ENCODE measurements around the gene SERPINA10. TPM values are rescaled to one million over a fixed set of nuclear protein-coding genes. Genes with fewer than 3 reads are reported as not detected.

Gene SERPINA10
- total and polyA plus RNA-seq, 2 donors (not counting 3 experiments of a cell fraction or from before 2014, with no cell fraction given), result not detected

DNA sequence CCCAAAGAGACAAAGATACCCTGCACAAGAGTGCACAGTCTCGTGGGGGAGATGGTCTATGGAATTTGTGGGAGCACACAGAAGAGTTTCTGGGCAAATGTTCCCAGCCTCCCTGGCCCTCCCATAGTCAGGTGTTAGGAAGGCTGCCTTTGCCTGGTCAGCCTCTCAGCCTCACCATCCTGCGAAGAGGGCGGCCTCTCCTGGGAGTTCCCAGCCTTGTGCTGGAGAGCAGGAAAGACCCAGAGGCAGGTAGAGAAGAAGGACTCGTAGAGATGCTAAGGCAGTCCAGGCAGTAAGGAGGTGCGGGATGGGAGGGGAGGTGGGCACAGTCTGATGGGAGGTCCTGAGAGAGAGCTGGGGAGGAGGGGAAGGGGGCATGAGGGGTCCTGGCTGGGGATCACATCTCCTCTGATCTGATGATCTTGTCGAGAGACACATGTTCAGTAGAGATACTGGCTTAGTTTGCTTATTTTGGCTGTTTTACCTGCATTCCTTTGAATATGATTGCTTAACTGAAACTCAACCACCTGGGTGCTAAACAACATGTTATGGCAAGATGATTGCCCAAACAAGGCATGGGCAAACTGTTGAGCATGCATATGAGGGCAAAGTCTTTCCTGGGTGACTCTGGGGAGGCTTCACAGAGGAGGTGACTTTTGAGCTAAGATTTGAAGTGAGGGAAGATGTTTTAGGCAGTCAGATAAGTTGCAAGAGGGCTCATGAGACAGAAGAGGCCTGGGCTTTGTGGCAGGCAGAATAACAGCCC is 19.6 kb upstream of the SERPINA10 start:
- dilution Hi-C loops (cut with MboI; ENCODE audit: extremely low pct_ligation_motif_present, low sequenced_read_pairs), result no loop called here
- BruUV-seq (replicated peaks), result no TSS peak
- CTCF ChIA-PET, result no interaction called here
- FAIRE-seq (no peak), DNase-seq (ENCODE audit: low read depth, low spot score) (no peak)
- intact Hi-C loops (cut with micrococcal nuclease), result no loop called here
- Histone ChIP-seq H4K20me1 (replicated peaks; ENCODE audit: control insufficient read depth, extremely low read depth, insufficient read depth, low read length) (no peaks in the 10 kb centered on the region), H3K36me3 (ENCODE audit: control insufficient read depth in 2 of 2, extremely low read depth in 1 of 2, insufficient read depth in 2 of 2, low read length in 2 of 2) (no peaks in the 10 kb centered on the region), H3K4me3 (replicated peaks in 1 of 3; ENCODE audit: insufficient read depth in 1 of 3, low read depth in 1 of 3, low read length in 3 of 3) (no peak overlapping the region), H3K4me1 (ENCODE audit: control insufficient read depth, extremely low read depth, insufficient read depth, low read length) (no peaks in the 10 kb centered on the region), H3K9ac (replicated peaks; ENCODE audit: extremely low read depth, insufficient read depth, low read length) (no peak overlapping the region), H3K27me3 (ENCODE audit: control insufficient read depth in 2 of 2, insufficient read depth in 2 of 2, low read length in 2 of 2) (no peaks in the 10 kb centered on the region), H3K9me3 (replicated peaks; ENCODE audit: control insufficient read depth, insufficient read depth, low read length) (no peaks in the 10 kb centered on the region), H3K4me2 (ENCODE audit: insufficient read depth, low read length) (no peak overlapping the region), H3K27ac (ENCODE audit: insufficient read depth, low read depth, low read length) (no peak overlapping the region), H2AFZ (ENCODE audit: low read depth, low read length) (no peak overlapping the region), H3K9me1 (replicated peaks; ENCODE audit: control insufficient read depth, extremely low read depth, insufficient read depth, low read length) (no peaks in the 10 kb centered on the region), H3K79me2 (ENCODE audit: control insufficient read depth, insufficient read depth, low read length) (no peaks in the 10 kb centered on the region)
- TF ChIP-seq, protein P1, sequence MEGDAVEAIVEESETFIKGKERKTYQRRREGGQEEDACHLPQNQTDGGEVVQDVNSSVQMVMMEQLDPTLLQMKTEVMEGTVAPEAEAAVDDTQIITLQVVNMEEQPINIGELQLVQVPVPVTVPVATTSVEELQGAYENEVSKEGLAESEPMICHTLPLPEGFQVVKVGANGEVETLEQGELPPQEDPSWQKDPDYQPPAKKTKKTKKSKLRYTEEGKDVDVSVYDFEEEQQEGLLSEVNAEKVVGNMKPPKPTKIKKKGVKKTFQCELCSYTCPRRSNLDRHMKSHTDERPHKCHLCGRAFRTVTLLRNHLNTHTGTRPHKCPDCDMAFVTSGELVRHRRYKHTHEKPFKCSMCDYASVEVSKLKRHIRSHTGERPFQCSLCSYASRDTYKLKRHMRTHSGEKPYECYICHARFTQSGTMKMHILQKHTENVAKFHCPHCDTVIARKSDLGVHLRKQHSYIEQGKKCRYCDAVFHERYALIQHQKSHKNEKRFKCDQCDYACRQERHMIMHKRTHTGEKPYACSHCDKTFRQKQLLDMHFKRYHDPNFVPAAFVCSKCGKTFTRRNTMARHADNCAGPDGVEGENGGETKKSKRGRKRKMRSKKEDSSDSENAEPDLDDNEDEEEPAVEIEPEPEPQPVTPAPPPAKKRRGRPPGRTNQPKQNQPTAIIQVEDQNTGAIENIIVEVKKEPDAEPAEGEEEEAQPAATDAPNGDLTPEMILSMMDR (IDR thresholded peaks at IDR 0.05; ENCODE audit: extremely low read depth in 1 of 2, insufficient read depth in 1 of 2, low read depth in 1 of 2, low read length in 2 of 2), result no peak
- TF ChIP-seq POLR2A (IDR thresholded peaks at IDR 0.05; ENCODE audit: low read depth, low read length) (no peak), MYC (IDR thresholded peaks at IDR 0.05; ENCODE audit: low read depth, low read length) (no peak), GATA2 (IDR thresholded peaks at IDR 0.05; ENCODE audit: insufficient read depth, insufficient read length, low read depth, low read length) (no peak), POLR2AphosphoS5 (IDR thresholded peaks at IDR 0.05; ENCODE audit: insufficient read depth, low read depth, low read length) (no peak), FOS (IDR thresholded peaks at IDR 0.05; ENCODE audit: borderline replicate concordance, insufficient read depth, low read length) (no peak), EZH2 (IDR thresholded peaks at IDR 0.05; ENCODE audit: borderline replicate concordance, low read depth, low read length, severe bottlenecking) (no peak), JUN (IDR thresholded peaks at IDR 0.05; ENCODE audit: borderline replicate concordance, insufficient read depth, insufficient read length, low read depth) (no peak)
- TF ChIP-seq, protein P2, sequence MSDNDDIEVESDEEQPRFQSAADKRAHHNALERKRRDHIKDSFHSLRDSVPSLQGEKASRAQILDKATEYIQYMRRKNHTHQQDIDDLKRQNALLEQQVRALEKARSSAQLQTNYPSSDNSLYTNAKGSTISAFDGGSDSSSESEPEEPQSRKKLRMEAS (IDR thresholded peaks at IDR 0.05; ENCODE audit: insufficient read depth, insufficient read length), result no peak
- POLR2A ChIA-PET, result no interaction called here

Data from endothelial cell of umbilical vein (primary cell).